PFSK-1 (cell line): ENCODE results near the gene TMEM62.

ENCODE experiments used
- FOXP2 ChIP-seq: optimal IDR thresholded peaks from 2 replicates; pipeline ENCODE3; 2011; ENCODE audit warnings: borderline replicate concordance, control low read depth, inconsistent platforms; ENCODE audit not compliant: insufficient read depth; ENCODE audit errors: extremely low read length, extremely low read depth
- POLR2AphosphoS5 ChIP-seq: IDR thresholded peaks from 2 replicates; pipeline ENCODE4 v1.6.1; 2012; ENCODE audit warnings: low read depth, mild to moderate bottlenecking, control low read depth, low read length, moderate library complexity
- SIN3A ChIP-seq: IDR thresholded peaks from 2 replicates; pipeline ENCODE4 v1.6.1; 2012; ENCODE audit warnings: mild to moderate bottlenecking, low read length, moderate library complexity, borderline replicate concordance; ENCODE audit not compliant: insufficient read depth
- TAF1 ChIP-seq: IDR thresholded peaks from 2 replicates; pipeline ENCODE4 v1.6.1; 2012; ENCODE audit warnings: low read length, control low read depth, borderline replicate concordance; ENCODE audit not compliant: insufficient read depth
- TF ChIP-seq, protein P1 (sequence below), 2 experiments: IDR thresholded peaks; 2 replicates each; pipeline versions ENCODE4 v1.6.1 to v1.8.0; 2011 to 2012; ENCODE audit warnings: low read depth in 2 of 2, low read length in 2 of 2, control low read depth in 1 of 2, inconsistent platforms in 1 of 2, mild to moderate bottlenecking in 1 of 2, moderate library complexity in 1 of 2; ENCODE audit not compliant: insufficient read depth in 1 of 2

- TF ChIP-seq SIN3A (no peak), POLR2AphosphoS5 (no peak), TAF1 (no peak), FOXP2 (no peak)
- TF ChIP-seq, protein P1, sequence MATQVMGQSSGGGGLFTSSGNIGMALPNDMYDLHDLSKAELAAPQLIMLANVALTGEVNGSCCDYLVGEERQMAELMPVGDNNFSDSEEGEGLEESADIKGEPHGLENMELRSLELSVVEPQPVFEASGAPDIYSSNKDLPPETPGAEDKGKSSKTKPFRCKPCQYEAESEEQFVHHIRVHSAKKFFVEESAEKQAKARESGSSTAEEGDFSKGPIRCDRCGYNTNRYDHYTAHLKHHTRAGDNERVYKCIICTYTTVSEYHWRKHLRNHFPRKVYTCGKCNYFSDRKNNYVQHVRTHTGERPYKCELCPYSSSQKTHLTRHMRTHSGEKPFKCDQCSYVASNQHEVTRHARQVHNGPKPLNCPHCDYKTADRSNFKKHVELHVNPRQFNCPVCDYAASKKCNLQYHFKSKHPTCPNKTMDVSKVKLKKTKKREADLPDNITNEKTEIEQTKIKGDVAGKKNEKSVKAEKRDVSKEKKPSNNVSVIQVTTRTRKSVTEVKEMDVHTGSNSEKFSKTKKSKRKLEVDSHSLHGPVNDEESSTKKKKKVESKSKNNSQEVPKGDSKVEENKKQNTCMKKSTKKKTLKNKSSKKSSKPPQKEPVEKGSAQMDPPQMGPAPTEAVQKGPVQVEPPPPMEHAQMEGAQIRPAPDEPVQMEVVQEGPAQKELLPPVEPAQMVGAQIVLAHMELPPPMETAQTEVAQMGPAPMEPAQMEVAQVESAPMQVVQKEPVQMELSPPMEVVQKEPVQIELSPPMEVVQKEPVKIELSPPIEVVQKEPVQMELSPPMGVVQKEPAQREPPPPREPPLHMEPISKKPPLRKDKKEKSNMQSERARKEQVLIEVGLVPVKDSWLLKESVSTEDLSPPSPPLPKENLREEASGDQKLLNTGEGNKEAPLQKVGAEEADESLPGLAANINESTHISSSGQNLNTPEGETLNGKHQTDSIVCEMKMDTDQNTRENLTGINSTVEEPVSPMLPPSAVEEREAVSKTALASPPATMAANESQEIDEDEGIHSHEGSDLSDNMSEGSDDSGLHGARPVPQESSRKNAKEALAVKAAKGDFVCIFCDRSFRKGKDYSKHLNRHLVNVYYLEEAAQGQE (IDR thresholded peaks at IDR 0.05; ENCODE audit: insufficient read depth in 1 of 2, low read depth in 2 of 2, low read length in 2 of 2), result no peak
Observed at GRCh38 chr15:43194795-43195194, 61.4 kb downstream of the TMEM62 start.
